GM23338 (cell line): Measurements from ENCODE around the gene CPAMD8.

Experiments
- CREB1 ChIP-seq: fragments of 250-450 bp; sonication (Bioruptor Pico); IDR thresholded peaks from 2 replicates; pipeline ENCODE4 v1.5.0; 2020; ENCODE audit warnings: low read depth, mild to moderate bottlenecking, moderate library complexity
- EZH2 ChIP-seq: fragments of 200-600 bp; sonication (generic); IDR thresholded peaks from one replicate; pipeline ENCODE4 v1.8.0; 2017; ENCODE audit warnings: antibody characterized with exemption, mild to moderate bottlenecking, low read depth; ENCODE audit not compliant: unreplicated experiment
- EZH2phosphoT487 ChIP-seq: fragments of 200-600 bp; sonication (generic); IDR thresholded peaks from one replicate; pipeline ENCODE4 v1.8.1; 2018; ENCODE audit warnings: antibody characterized with exemption; ENCODE audit not compliant: unreplicated experiment
- JUNB ChIP-seq: IDR thresholded peaks from one replicate; pipeline ENCODE4 v1.6.1; 2016; ENCODE audit warnings: antibody characterized with exemption; ENCODE audit not compliant: unreplicated experiment
- NANOG ChIP-seq: IDR thresholded peaks from 2 replicates; pipeline ENCODE4 v1.6.1; 2016; ENCODE audit warnings: antibody characterized with exemption, borderline replicate concordance
- POLR2AphosphoS5 ChIP-seq: IDR thresholded peaks from 2 replicates; pipeline ENCODE4 v1.6.1; 2016; ENCODE audit warnings: antibody characterized with exemption, low read depth
- REST ChIP-seq: IDR thresholded peaks from one replicate; pipeline ENCODE4 v1.6.1; 2018; ENCODE audit warnings: antibody characterized with exemption; ENCODE audit not compliant: unreplicated experiment
- STAT1 ChIP-seq: IDR thresholded peaks from one replicate; pipeline ENCODE4 v1.6.1; 2016; ENCODE audit warnings: antibody characterized with exemption; ENCODE audit not compliant: unreplicated experiment
- ZNF114 ChIP-seq: fragments of 250-450 bp; sonication (Bioruptor Pico); IDR thresholded peaks from 2 replicates; pipeline ENCODE4 v1.5.0; 2020; ENCODE audit warnings: mild to moderate bottlenecking, moderate library complexity
- ZNF331 ChIP-seq: fragments of 250-450 bp; sonication (Bioruptor Pico); IDR thresholded peaks from 2 replicates; pipeline ENCODE4 v1.5.0; 2020; ENCODE audit warnings: low read depth, mild to moderate bottlenecking, moderate library complexity
- TF ChIP-seq, protein P1 (sequence below), 2 experiments: fragments of 200-600 bp in 1 of 2; sonication (generic) in 1 of 2; conservative IDR thresholded peaks; 2 replicates each; pipeline versions ENCODE4 v1.5.1 to v1.6.1; 2016 to 2017; ENCODE audit warnings: antibody characterized with exemption in 2 of 2, low read depth in 2 of 2, mild to moderate bottlenecking in 2 of 2, moderate library complexity in 1 of 2
- TF ChIP-seq, protein P2 (sequence below): fragments of 250-450 bp; sonication (Bioruptor Pico); IDR thresholded peaks from 2 replicates; pipeline ENCODE4 v1.5.0; 2020; ENCODE audit warnings: mild to moderate bottlenecking, moderate library complexity
- TF ChIP-seq, protein P3 (sequence below): IDR thresholded peaks from 2 replicates; pipeline ENCODE4 v1.6.1; 2016; ENCODE audit warnings: antibody characterized with exemption

DNA sequence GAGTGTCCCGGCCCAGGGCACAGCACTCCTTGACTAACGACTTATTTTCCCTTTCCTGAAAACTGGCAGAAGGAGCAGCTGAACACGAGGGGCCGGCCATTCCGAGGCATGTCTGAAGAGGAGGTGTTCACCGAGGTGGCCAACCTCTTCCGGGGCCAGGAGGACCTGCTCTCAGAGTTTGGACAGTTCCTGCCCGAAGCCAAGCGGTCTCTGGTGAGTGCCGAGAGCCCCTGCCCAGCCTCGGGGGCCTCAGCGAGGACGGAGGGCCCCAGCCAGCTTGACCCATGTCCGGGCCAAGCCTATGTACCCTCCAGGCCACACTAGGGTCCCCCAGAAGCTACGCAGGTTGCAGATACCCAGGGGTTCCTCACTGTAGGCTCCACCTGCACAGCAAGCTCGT is 179.7 kb downstream of the CPAMD8 start:
- TF ChIP-seq, protein P1, sequence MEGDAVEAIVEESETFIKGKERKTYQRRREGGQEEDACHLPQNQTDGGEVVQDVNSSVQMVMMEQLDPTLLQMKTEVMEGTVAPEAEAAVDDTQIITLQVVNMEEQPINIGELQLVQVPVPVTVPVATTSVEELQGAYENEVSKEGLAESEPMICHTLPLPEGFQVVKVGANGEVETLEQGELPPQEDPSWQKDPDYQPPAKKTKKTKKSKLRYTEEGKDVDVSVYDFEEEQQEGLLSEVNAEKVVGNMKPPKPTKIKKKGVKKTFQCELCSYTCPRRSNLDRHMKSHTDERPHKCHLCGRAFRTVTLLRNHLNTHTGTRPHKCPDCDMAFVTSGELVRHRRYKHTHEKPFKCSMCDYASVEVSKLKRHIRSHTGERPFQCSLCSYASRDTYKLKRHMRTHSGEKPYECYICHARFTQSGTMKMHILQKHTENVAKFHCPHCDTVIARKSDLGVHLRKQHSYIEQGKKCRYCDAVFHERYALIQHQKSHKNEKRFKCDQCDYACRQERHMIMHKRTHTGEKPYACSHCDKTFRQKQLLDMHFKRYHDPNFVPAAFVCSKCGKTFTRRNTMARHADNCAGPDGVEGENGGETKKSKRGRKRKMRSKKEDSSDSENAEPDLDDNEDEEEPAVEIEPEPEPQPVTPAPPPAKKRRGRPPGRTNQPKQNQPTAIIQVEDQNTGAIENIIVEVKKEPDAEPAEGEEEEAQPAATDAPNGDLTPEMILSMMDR (conservative IDR thresholded peaks at IDR 0.05; ENCODE audit: low read depth in 2 of 2), result no peak
- TF ChIP-seq REST (no peak), POLR2AphosphoS5 (no peak), EZH2phosphoT487 (no peak), EZH2 (no peak), ZNF331 (CRISPR knock-in tag) (no peak), JUNB (no peak), CREB1 (CRISPR knock-in tag) (no peak), NANOG (no peak), ZNF114 (CRISPR knock-in tag) (no peak), STAT1 (no peak)
- TF ChIP-seq, protein P2, sequence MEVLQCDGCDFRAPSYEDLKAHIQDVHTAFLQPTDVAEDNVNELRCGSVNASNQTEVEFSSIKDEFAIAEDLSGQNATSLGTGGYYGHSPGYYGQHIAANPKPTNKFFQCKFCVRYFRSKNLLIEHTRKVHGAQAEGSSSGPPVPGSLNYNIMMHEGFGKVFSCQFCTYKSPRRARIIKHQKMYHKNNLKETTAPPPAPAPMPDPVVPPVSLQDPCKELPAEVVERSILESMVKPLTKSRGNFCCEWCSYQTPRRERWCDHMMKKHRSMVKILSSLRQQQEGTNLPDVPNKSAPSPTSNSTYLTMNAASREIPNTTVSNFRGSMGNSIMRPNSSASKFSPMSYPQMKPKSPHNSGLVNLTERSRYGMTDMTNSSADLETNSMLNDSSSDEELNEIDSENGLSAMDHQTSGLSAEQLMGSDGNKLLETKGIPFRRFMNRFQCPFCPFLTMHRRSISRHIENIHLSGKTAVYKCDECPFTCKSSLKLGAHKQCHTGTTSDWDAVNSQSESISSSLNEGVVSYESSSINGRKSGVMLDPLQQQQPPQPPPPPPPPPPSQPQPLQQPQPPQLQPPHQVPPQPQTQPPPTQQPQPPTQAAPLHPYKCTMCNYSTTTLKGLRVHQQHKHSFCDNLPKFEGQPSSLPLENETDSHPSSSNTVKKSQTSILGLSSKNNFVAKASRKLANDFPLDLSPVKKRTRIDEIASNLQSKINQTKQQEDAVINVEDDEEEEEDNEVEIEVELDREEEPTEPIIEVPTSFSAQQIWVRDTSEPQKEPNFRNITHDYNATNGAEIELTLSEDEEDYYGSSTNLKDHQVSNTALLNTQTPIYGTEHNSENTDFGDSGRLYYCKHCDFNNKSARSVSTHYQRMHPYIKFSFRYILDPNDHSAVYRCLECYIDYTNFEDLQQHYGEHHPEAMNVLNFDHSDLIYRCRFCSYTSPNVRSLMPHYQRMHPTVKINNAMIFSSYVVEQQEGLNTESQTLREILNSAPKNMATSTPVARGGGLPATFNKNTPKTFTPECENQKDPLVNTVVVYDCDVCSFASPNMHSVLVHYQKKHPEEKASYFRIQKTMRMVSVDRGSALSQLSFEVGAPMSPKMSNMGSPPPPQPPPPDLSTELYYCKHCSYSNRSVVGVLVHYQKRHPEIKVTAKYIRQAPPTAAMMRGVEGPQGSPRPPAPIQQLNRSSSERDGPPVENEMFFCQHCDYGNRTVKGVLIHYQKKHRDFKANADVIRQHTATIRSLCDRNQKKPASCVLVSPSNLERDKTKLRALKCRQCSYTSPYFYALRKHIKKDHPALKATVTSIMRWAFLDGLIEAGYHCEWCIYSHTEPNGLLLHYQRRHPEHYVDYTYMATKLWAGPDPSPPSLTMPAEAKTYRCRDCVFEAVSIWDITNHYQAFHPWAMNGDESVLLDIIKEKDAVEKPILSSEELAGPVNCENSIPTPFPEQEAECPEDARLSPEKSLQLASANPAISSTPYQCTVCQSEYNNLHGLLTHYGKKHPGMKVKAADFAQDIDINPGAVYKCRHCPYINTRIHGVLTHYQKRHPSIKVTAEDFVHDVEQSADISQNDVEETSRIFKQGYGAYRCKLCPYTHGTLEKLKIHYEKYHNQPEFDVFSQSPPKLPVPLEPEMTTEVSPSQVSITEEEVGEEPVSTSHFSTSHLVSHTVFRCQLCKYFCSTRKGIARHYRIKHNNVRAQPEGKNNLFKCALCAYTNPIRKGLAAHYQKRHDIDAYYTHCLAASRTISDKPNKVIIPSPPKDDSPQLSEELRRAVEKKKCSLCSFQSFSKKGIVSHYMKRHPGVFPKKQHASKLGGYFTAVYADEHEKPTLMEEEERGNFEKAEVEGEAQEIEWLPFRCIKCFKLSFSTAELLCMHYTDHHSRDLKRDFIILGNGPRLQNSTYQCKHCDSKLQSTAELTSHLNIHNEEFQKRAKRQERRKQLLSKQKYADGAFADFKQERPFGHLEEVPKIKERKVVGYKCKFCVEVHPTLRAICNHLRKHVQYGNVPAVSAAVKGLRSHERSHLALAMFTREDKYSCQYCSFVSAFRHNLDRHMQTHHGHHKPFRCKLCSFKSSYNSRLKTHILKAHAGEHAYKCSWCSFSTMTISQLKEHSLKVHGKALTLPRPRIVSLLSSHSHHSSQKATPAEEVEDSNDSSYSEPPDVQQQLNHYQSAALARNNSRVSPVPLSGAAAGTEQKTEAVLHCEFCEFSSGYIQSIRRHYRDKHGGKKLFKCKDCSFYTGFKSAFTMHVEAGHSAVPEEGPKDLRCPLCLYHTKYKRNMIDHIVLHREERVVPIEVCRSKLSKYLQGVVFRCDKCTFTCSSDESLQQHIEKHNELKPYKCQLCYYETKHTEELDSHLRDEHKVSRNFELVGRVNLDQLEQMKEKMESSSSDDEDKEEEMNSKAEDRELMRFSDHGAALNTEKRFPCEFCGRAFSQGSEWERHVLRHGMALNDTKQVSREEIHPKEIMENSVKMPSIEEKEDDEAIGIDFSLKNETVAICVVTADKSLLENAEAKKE (CRISPR knock-in tag), result no peak
- TF ChIP-seq, protein P3, sequence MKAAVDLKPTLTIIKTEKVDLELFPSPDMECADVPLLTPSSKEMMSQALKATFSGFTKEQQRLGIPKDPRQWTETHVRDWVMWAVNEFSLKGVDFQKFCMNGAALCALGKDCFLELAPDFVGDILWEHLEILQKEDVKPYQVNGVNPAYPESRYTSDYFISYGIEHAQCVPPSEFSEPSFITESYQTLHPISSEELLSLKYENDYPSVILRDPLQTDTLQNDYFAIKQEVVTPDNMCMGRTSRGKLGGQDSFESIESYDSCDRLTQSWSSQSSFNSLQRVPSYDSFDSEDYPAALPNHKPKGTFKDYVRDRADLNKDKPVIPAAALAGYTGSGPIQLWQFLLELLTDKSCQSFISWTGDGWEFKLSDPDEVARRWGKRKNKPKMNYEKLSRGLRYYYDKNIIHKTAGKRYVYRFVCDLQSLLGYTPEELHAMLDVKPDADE, result no peak
